Endodermal cell (in vitro differentiated cells): Measurements from ENCODE around the gene ST3GAL5. TPM values are rescaled to one million over a fixed set of nuclear protein-coding genes. Genes with fewer than 3 reads are reported as not detected.

Experiments used
- DNase-seq: peaks from one replicate; pipeline ENCODE4 v3.0.0-alpha.2; 2017
- H3K27ac ChIP-seq: 2 replicates; pipeline ENCODE4 v1.5.1; 2013; ENCODE audit warnings: mild to moderate bottlenecking, low read depth, low read length, moderate library complexity
- H3K27me3 ChIP-seq: 2 replicates; pipeline ENCODE4 v1.6.1; 2013; ENCODE audit warnings: mild to moderate bottlenecking, low read length, moderate library complexity; ENCODE audit not compliant: insufficient read depth, control insufficient read depth, poor library complexity, severe bottlenecking
- H3K36me3 ChIP-seq: 2 replicates; pipeline ENCODE4 v1.7.0; 2013; ENCODE audit warnings: mild to moderate bottlenecking, low read length, moderate library complexity; ENCODE audit not compliant: control insufficient read depth, insufficient read depth
- H3K4me1 ChIP-seq: one replicate; pipeline ENCODE4 v1.7.0; 2013; ENCODE audit warnings: low read length; ENCODE audit not compliant: control insufficient read depth, insufficient read depth
- H3K4me3 ChIP-seq: 2 replicates; pipeline ENCODE4 v1.5.1; 2013; ENCODE audit warnings: mild to moderate bottlenecking, low read length, moderate library complexity
- H3K9ac ChIP-seq: 2 replicates; pipeline ENCODE4 v1.6.1; 2013; ENCODE audit warnings: mild to moderate bottlenecking, low read length, moderate library complexity; ENCODE audit not compliant: poor library complexity, severe bottlenecking; ENCODE audit errors: extremely low read depth
- H3K9me3 ChIP-seq: 2 replicates; pipeline ENCODE4 v1.6.1; 2013; ENCODE audit warnings: mild to moderate bottlenecking, low read length, moderate library complexity; ENCODE audit not compliant: control insufficient read depth
- H3K27ac Mint-ChIP-seq: 2 replicates; pipeline ENCODE4 v1.8.0; 2020; ENCODE audit warnings: mixed read lengths
- H3K27me3 Mint-ChIP-seq: 2 replicates; pipeline ENCODE4 v1.8.0; 2021; ENCODE audit warnings: mild to moderate bottlenecking, mixed read lengths; ENCODE audit not compliant: insufficient read depth
- H3K36me3 Mint-ChIP-seq: 2 replicates; pipeline ENCODE4 v1.8.0; 2020; ENCODE audit warnings: low read depth, mixed read lengths
- H3K4me1 Mint-ChIP-seq: 2 replicates; pipeline ENCODE4 v1.8.0; 2020; ENCODE audit warnings: mixed read lengths
- H3K4me3 Mint-ChIP-seq: 2 replicates; pipeline ENCODE4 v1.8.0; 2020; ENCODE audit warnings: mild to moderate bottlenecking, moderate library complexity, mixed read lengths
- H3K9me3 Mint-ChIP-seq: 2 replicates; pipeline ENCODE4 v1.8.0; 2020; ENCODE audit warnings: mild to moderate bottlenecking, mixed read lengths
- WGBS, 2 experiments: methylation state at CpG; one replicate each; pipeline versions ENCODE4 v1.1.5 to v1.1.7; 2013; ENCODE audit warnings: missing lambda C conversion rate in 2 of 2, mixed read lengths in 1 of 2; ENCODE audit not compliant: insufficient coverage in 1 of 2, insufficient read length in 1 of 2; 5-methylcytosine and 5-hydroxymethylcytosine counted together
- total RNA-seq, 2 donors: library from RNA; stranded (reverse); fragmentation: NEBNext Ultra II Directional in 1 of 2; extraction: Animal tissue kit (Norgen Biotek cat#: 25700) in 1 of 2; gene quantifications; 2 replicates in 1 of 2; 3 replicates in 1 of 2; pipeline ENCODE4 v1.2.1, GENCODE V29; 2021
- TF ChIP-seq, protein P1 (sequence below): fragments of 200-600 bp; sonication (generic); conservative IDR thresholded peaks from 2 replicates; pipeline ENCODE4 v1.5.0; 2021; ENCODE audit warnings: antibody characterized with exemption, mild to moderate bottlenecking

Gene ST3GAL5
- total RNA-seq, 2 donors from 2014 or later, result 26.6 to 27.4 TPM

DNA sequence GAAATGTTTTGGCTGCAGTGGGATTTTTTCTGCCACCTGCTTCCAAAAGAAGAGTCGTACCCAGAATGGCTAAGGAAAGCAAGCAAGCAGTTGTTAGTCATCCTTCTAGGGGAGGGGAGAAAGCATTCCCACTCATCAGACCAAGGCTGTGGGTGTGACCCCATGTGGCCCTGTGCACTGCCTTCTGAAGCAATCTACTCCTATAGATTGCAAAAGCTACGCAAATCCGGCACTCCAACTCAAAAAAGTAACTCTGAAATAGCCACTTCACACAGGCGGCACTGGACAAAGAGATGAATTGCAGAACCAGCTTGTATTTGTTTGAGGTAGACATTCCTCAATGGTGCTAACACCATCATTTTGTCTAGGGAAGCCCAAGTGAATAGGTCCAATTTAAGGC is 44.3 kb downstream of the ST3GAL5 start:
- peaks cover 6% of the 10 kb centered on the region for H3K9me3 ChIP-seq
- Mint-ChIP-seq H3K36me3 (peaks cover 74% of the 10 kb centered on the region), H3K9me3 (peaks cover 5% of the 10 kb centered on the region), H3K27me3 (no peaks in the 10 kb centered on the region), H3K4me1 (no peaks in the 10 kb centered on the region), H3K4me3 (no peak overlapping the region), H3K27ac (no peak overlapping the region)
- DNase-seq, result no peak
- peaks cover 75% of the 10 kb centered on the region for H3K36me3 ChIP-seq
- H3K27ac ChIP-seq, result no peak overlapping the region
- H3K27me3 ChIP-seq, result no peaks in the 10 kb centered on the region
- no peaks in the 10 kb centered on the region for H3K4me1 ChIP-seq
- 95 to 100% methylated on average over 4 of the region's 4 CpGs for WGBS, 2 experiments
- TF ChIP-seq, protein P1, sequence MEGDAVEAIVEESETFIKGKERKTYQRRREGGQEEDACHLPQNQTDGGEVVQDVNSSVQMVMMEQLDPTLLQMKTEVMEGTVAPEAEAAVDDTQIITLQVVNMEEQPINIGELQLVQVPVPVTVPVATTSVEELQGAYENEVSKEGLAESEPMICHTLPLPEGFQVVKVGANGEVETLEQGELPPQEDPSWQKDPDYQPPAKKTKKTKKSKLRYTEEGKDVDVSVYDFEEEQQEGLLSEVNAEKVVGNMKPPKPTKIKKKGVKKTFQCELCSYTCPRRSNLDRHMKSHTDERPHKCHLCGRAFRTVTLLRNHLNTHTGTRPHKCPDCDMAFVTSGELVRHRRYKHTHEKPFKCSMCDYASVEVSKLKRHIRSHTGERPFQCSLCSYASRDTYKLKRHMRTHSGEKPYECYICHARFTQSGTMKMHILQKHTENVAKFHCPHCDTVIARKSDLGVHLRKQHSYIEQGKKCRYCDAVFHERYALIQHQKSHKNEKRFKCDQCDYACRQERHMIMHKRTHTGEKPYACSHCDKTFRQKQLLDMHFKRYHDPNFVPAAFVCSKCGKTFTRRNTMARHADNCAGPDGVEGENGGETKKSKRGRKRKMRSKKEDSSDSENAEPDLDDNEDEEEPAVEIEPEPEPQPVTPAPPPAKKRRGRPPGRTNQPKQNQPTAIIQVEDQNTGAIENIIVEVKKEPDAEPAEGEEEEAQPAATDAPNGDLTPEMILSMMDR, result no peak
- H3K4me3 ChIP-seq, result no peak overlapping the region
- H3K9ac ChIP-seq, result no peak overlapping the region

DNA sequence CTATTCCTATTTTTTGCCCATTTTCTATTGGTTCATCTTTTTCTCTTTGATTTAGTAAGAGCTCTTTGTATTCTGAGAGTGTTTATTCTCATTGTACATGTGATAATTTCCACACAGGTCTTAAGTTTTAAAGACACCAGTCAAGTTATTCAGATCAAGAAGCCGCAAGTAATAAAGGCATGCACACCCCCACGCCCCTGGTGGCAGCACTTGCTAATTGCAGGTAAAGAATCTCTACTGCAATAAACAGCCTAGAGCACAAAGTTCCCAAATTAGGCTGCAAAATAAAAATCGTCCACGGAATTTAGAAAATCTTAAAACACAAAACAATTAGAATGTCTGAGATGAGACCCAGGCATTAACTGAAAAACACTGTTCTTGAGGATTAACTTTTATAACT is 45.2 kb downstream of the ST3GAL5 start:
- Histone ChIP-seq H3K4me3 (no peak overlapping the region), H3K4me1 (no peaks in the 10 kb centered on the region), H3K27ac (no peak overlapping the region), H3K9ac (no peak overlapping the region), H3K27me3 (no peaks in the 10 kb centered on the region), H3K9me3 (peaks cover 6% of the 10 kb centered on the region), H3K36me3 (peaks cover 75% of the 10 kb centered on the region)
- Mint-ChIP-seq H3K4me3 (no peak overlapping the region), H3K36me3 (peaks cover 83% of the 10 kb centered on the region), H3K4me1 (no peaks in the 10 kb centered on the region), H3K27ac (no peak overlapping the region), H3K27me3 (no peaks in the 10 kb centered on the region), H3K9me3 (peaks cover 5% of the 10 kb centered on the region)
- 45 to 73% methylated on average over 2 to 4 of the region's 4 CpGs for WGBS, 2 experiments
- TF ChIP-seq, protein P1, result peak; percentile 88
- DNase-seq, result peak; percentile 78

DNA sequence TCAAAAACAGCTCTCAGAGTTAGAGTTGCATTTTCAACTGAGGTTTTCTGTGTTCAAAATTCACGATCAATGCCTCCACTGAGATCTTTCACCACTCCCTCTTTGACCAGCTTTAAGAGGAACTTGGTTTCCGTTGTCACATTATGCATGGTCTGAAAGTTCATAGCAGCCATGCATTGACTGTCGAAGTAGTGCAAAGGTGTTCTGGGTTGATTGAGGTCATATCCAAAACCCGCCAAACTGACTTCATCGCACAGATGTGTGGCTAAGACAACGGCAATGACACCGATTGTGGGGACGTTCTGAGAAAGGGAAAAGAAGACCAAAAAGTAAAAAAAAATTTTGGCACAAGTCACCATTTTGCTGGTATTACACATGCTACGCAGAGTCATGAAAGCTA is 48.7 kb downstream of the ST3GAL5 start:
- no peak for DNase-seq
- Mint-ChIP-seq H3K4me1 (no peaks in the 10 kb centered on the region), H3K9me3 (peaks cover 5% of the 10 kb centered on the region), H3K27ac (no peak overlapping the region), H3K27me3 (peaks cover 9% of the 10 kb centered on the region), H3K4me3 (no peak overlapping the region), H3K36me3 (peaks cover 57% of the 10 kb centered on the region)
- 95% methylated on average over 9 of the region's 9 CpGs for WGBS, 2 experiments
- peaks cover 6% of the 10 kb centered on the region for H3K9me3 ChIP-seq
- H3K4me1 ChIP-seq, result no peaks in the 10 kb centered on the region
- H3K36me3 ChIP-seq, result peaks cover 49% of the 10 kb centered on the region
- H3K27me3 ChIP-seq, result no peaks in the 10 kb centered on the region
- no peak overlapping the region for H3K27ac ChIP-seq
- no peak overlapping the region for H3K4me3 ChIP-seq
- TF ChIP-seq, protein P1, result no peak
- no peak overlapping the region for H3K9ac ChIP-seq
